Esophagus mucosa (tissue), 1 donor: ENCODE data around the gene CEBPZ. TPM values are rescaled to one million over a fixed set of nuclear protein-coding genes. Genes with fewer than 3 reads are reported as not detected.

Experiments used
- ATAC-seq: fragments of 200-7000 bp; cut with Tn5 transposase; one replicate; pipeline ENCODE4 v1.9.1; 2020
- total RNA-seq: library from RNA; stranded (reverse); gene quantifications from one replicate; pipeline ENCODE4 v1.2.4, GENCODE V29; 2023
- donor health status: DM: yes; HTN: yes; CAD: no.

Gene CEBPZ
- total RNA-seq, 1 donor from 2014 or later, result 30.8 TPM

DNA sequence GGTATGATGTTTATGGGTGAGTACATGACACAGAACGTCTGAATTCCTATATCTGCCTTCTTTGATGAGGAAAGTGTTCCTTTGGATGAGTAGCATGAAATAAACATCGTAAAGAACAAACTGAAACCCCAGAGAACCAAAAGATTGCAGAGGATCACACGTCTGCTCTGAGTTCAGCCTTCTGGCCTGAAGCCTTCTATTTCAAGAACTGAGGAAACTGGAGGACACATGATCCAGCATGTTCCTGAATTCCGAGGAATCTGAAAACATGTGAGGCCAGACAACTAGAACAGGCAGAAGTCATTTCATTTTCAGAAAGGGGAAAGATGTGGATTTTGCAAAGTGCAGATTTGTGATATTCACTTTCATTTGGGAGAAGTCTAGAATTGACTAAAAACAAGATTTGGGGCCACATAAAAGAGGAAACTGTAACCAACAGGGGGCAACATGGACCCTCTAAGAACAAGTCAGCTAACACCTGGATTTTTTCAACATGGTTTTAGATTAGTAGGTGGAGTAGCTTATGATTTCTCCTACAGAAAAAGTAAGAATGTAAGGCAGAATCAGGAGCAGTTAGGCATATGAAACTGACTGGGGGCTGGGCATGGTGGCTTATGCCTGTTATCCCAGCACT is 51.3 kb downstream of the CEBPZ start:
- ATAC-seq, result no peak

DNA sequence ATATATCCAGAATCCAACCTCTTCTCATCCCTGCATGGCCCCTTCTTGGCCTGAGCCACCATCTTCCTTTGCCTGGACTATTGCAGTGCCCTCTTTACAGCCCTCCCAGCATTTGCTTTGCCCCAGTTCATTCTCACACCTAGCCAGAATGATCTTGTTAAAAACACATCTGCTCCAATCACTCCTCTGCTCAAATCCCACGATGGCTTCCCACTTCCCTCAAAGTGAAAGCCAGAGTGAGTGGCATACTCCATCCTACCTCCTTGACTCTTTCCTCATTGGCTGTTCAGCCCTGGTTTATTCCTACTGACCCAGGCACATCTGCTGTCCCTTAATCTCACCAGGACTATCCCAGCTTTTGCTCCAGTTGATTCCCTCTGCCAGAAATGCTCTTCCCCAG is 57.7 kb downstream of the CEBPZ start:
- ATAC-seq, result no peak

DNA sequence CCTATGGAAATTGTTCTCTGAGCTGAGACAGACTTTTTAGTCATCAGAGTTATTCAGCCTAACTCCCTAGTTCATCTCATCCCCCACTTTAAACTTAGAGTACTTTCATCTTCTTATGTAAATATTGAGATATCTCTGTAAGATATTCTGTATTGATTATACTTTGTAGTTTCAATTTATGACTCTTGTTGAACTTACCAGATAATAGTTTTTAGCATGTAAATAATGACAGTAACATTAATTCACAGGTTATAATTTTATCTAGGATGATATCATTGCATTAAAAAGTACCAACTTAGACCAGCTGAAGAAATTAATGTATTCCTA is 59.8 kb downstream of the CEBPZ start:
- no peak for ATAC-seq

DNA sequence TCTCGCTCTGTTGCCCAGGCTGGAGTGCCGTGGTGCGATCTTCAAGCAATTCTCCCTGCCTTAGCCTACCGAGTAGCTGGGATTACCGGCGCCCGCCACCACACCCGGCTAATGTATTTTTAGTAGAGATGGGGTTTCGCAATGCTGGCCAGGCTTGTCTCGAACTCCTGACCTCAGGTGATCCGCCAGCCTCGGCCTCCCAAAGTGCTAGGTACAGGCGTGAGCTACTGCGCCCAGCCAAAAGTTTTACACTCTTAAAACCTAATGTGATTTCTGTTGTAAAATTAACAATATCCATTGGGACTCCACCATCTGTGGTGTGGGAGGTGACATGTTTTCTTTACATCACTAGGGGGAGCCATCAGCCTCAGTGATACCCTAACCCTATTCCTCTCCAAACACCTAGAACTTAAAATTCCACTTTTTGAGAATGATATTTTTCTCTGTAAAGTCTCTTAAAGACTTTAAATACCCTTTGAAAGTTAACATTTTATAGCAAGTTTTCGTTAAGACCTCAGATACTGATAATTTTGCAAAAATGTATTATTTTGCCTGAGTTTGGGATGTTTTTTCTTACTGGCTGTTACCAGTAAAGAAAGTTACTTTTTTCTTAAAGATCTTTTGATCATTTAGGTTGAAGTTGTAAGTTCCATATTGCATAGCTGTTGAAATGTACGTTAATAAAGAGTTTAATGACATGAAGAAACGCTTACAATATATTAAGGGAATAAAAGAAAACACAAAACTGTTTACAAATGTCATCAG is 63.0 kb downstream of the CEBPZ start:
- ATAC-seq, result peak; percentile 63

DNA sequence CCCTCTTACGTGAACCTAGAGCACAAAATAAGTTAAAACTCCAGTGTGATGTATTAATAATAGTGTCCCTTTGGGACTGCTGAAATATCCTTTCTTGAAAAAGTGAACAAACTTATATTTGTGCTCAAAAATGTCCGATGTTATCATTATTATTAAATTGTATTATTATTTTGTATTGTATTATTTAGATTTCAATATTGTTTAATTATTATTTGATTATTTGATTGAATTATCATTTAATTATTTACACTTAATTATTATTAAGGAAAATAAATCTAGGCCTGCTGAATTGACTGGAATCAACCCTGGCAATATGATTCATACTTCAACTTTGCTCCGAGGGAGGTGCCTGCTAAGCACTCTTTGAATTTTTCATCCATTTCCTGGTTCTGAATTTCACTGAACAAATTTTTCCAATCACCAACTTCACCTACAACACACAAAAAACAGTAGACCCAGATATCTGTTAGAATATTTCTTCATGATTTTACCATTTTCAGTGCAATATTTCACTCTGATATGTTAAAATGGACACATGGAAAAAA is 63.7 kb downstream of the CEBPZ start:
- ATAC-seq, result no peak

DNA sequence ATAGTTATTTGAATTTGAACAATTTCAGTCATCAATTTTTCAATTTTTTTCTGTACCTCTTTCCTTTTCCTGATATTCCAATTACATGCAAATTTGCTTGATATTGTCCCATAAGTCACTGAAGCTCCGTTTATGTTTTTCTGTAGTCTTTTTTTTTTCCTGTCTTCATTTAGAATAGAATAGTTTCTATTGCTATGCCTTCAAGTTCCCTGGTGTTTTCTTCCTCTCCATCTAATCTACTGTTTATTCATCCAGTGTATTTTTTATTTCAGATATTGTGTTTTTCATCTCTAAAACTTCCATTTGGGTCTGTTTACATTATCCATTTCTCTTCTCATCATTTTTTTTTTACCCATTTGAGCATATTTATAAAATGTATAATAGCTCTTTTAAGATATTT is 66.6 kb downstream of the CEBPZ start:
- ATAC-seq, result no peak

DNA sequence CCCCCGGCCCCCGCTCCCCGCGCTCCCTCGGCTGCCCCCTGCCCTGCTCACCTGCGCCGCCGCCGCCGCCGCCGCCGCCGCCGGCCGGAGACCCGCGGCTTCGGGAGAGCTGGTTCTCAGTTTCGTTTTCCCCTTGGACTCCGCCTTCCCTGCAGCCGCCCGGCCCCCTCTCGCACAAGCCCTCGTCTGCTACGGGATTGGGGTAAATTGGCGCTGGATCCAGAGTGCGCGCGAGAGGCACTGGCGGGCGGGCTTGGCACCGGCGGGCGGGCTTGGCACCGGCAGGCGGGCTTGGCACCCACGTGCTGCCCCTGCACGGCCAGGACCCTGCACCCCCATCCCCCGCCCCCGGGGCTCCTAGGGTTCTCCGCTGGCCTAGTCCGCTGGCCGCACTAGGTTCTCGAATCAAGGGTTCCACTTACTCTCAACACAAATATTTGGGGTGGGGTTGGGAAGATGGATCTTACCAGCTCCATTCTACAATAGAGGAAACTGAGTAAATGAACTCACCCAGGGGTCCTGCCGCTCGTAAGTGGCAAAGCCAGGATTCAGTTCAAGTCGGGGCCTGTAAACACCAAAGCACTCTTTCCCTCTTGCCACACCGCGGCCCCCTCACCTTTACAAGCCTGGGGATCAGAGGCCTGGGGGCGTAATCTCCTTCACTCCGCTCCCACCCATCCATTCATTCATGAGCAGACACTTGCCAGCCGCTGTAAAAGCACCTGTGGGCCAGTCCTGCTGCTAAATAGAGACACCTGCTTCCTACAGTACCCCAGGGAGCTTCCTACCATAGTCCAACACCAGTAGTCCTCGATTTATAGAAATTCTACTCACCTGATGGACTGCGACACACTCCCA is 74.3 kb downstream of the CEBPZ start, which contains the start of gene EIF2AK2:
TSS of gene EIF2AK2 (minus strand) at position 124 of the 858 bp plus-strand sequence. CDS start 9,174 bp downstream, outside the sequence.
- ATAC-seq, result peak; percentile 81

DNA sequence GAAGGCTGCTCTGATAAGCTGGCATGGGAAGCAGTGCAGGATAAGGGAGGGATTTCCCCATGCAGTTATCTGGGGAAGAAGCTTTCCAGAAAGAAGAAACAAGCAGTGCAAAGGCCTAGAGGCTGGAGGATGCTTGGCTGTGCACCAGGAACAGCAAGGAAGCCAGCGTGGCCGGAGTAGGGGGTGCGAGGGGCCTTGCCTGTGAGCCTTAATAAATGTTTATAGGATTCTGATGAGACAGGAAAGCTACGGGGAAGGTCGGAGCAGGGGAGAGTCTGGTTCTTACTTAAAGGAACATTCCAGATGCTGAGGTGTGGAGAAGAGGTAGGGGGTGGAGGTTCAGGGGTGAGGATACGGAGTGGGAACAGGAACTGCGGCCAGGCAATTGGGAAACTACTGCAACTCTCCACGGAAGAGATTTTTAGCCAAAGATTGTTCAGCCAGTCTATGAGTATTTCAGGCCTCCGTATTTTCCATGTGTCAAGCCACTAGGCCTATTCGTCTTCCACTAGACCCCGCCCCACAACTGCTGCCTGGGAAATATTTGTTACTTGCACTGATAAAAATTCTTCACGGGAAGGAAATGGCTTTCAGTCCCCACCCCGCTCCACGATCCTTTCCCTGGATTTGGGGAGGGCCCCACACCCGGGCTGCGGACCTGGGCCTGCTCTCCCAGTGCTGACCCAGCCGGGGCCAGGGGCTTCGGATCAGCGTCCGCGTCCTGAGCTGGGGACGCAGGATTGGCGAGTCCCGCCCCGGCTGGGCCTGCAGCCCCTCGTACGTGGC is 75.1 kb downstream of the CEBPZ start:
- ATAC-seq, result peak; percentile 24

DNA sequence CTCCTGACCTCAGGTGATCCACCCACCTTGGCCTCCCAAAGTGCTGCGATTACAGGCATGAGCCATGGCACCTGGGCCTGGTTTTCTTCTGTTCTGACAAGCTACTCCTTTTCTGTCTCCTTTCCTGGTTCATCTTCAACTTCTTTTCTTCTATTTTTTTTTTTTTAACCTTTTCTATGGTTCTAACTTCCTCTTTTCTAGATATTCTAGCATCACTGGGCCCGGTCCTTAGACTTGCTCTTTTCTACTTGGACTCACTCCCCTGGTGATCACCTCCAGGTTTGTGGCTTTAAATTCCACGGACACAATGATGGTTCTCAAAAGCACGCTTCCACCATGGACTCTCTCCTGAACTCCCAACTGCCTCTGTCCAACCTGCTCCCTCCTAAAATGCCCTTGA is 76.6 kb downstream of the CEBPZ start:
- ATAC-seq, result no peak

DNA sequence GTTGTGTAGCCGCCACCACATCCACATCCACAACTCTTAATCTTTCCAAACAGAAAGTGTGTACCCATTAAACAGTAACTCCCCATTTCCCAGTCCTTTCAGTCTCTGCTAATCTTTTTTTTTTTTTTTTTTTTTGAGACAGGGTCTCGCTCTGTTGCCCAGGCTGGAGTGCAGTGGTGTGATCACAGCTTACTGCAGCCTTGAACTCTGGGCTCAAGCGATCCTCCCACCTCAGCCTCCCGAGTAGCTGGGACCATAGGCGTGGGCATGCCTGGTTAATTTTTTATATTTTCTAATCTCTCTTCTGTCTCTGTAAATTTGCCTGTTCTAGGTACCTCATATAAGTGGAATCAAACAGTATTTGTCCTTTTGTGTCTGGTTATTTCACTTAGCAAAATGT is 78.2 kb downstream of the CEBPZ start:
- no peak for ATAC-seq

Other genes with a start within 250 kb of the CEBPZ start
- gene HEATR5B, start 147.2 kb downstream of the CEBPZ start, total RNA-seq, result 14.8 TPM
- 4.3 TPM for gene GPATCH11, start 147.1 kb downstream of the CEBPZ start, total RNA-seq
- 15.4 TPM for gene EIF2AK2, start 74.6 kb downstream of the CEBPZ start, total RNA-seq
- gene SULT6B1, start 42.9 kb downstream of the CEBPZ start, total RNA-seq, result not detected
- gene CEBPZOS, start 35.1 kb downstream of the CEBPZ start, total RNA-seq, result 23.6 TPM
- 6.9 TPM for gene NDUFAF7, start 62 bp upstream of the CEBPZ start, total RNA-seq
- 17.4 TPM for gene PRKD3, start 93.2 kb upstream of the CEBPZ start, total RNA-seq
- gene QPCT, start 113.0 kb upstream of the CEBPZ start, total RNA-seq, result 5.9 TPM